HG02763 (cell line): Measurements from ENCODE around the gene MYT1.

Experiments used
- ATAC-seq: cut with Tn5 transposase; IDR thresholded peaks from one replicate; pipeline ENCODE4 v1.9.1; 2021; ENCODE audit warnings: mild to moderate bottlenecking, moderate library complexity; ENCODE audit not compliant: unreplicated experiment

Gene MYT1

DNA sequence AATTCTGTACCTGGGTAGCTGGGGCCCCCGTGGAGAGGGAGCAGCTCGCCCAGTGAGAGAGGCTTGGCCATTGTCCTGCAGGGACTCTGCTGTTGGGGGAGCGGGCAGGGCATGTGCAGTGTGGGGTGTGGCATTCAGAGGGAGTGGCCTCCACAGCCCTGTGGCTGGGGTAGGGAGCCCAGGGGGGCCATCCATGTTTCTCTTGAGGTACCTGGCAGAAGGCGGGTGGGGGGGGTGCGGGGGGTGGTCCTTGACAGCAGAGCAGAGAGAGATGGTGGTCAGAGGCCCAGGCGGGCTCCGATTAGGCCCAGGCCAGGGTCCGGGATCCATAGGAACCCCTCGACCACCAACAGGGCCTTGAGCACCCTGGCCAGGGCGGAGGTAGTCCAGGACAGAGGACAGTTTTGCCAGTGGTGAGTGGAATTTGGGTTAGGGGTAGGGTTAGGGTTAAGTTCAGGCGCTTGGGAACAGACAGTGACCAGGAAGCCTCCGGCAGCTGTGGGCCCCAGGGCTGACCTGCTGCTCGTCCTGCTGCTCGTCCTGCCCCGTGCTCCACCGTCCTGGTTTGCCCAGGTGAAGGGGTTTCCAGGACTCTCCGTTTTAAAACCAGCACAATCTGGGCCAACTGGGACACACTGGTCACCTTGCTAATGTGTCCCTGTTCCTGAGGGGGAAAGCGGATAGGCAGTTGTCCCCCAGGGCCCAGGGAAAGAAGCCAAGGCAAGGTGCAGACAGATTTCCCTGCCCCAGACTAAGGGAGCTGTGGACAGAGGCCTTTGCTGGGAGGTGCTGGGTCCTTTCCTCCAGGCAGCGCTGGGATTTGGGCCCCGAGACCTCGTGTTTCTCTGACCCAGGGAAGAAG, 24.8 kb upstream of the MYT1 start:
- no peak for ATAC-seq

DNA sequence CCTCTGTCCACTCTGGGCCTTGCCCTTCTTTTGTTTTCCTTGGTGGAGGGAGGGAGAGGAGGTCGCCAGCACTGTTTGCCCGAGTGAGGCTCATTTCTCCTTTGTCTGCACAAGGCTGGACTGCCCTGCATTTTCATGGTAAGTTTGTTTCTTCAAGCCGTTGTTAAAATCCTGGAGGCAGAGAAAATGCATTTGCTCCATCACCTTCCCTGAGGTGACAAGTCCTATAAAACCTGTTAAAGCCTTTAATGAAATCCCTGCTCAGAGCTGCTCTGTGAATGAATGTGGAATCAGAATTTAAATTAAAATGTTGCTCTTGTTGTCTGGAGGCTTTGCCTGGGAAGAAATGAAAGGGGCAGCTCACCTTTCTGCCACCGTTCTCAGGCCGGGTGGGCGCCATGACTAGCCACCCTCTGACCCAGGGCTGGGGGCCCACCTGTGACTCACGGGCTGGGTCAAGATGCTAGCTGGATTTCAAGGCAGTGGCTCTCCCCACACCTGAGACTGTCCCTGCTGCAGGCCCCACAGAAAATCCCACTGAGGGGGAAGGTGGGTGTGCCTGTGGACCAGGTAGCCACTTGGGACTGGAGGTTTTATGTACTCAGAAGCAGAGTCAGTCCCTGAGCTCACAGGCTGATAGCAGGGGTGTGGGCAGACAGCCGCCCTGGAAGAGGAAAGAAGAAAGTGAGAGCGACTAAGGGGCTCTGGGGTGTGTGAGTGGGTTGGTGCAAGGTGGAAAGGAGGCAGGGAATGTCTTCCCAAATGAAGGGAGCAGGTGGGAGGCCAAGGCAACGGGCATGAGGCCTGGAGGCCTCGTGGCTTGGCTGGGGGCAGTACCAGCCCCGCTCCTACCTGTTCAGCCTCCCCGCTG, 24.0 kb upstream of the MYT1 start:
- ATAC-seq: no peak

DNA sequence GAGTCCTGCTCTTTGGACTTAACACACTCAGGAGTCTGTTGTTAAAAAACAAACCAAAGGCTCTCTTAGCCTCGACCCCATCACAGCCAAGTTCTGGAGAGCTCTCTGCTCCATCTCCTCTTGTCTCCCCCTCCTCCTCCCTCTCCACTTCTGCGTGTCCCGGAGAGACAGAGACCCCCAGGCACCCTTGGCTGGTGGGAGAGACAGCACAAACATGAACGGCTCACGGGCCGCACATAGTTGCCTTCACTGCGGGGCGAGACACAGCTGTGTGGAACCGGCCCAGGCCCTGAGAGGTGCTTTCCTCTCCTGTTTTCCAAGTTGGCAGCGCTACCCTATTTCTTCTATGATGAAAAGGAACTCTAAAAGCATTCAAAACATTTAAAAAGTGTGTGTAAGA, 23.3 kb upstream of the MYT1 start:
- no peak for ATAC-seq

DNA sequence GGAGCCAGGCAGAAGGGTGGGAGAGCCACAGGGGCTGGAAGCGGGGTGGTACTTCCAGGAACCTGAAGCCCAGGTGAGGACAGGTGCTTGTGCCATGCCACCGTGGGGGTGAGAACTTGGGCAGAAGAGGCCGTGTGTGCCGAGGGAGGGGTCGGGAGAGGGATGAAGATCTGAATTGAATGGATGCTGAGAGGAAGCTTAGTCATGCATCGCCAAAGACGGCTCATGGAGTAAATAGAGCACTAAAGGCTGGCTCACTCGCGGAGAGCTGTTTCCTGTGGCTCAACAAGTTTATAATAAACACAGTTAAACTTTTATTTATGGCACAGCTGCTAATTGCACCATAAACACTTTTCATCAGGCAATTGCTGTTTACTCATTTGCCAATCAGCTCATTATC, 21.7 kb upstream of the MYT1 start:
- no peak for ATAC-seq

DNA sequence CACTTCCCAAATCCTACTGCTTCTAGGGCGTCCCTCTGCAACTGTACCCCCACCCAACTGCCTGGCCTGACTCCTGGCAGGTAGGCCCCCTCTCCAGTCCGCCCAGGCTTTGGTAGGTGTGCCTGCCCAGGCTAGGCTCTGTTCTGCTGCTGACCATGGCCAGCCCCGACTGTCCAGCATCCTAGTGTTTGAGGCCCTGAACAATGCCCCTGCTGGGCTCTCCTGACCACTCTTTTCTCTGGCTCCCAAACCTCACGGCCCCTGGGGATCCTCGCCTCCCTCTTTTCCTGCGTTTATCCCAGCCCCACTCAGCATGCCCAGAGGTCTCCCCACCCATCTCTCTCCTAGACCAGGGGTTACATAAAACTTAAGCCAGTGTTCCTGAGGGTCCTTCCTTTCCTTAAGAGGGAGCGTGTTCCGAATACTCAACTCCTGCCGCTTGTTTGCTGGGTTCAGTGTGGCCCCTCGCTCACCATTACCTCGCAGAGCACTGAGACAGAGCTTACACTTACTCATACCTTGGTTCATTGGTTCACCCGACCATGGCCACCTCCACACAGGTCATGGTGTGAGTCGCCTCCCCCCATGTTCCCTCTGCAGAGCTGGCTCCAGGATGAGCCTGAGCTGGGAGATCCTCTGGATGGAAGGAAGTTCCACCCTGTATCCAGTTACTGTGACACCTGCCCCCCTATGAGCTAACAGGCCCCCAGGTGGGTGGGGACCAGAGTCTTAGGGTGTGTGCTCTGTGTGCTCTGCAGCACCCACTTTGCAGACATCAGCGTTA, 21.0 kb upstream of the MYT1 start:
- no peak for ATAC-seq

DNA sequence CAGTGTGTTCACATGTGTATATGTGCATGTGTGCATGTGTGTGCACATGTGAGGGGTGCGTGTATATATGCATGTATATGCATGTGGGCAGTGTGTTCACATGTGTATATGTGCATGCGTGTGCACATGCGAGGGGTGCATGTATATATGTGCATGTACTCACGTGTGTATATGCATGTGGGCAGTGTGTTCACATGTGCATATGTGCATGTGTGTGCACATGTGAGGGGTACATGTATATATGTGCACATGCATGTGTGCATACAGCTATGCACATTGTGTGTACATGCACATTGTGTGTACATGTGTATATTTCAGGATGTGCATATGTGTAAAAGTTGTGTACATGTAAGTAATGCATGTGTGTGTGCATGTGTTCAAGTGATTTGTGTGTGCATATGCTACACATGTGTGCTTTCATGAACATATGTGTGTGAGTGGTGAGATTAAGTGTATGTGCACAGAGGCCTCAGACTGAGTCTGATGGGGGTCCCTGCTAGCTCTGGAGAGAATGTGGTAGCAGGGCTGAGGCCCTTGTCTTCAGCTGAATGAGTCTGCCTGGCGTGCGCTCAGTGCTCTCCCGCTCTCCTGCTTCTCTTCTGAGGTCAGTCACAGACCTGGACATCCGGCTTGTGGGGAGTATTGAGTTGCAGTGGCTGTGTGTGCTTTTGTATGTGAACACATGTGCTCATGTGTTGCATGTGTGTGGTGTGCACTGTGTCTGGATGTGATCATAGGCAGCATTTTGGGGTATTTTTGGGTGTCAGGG, 19.9 kb upstream of the MYT1 start:
- ATAC-seq: no peak

DNA sequence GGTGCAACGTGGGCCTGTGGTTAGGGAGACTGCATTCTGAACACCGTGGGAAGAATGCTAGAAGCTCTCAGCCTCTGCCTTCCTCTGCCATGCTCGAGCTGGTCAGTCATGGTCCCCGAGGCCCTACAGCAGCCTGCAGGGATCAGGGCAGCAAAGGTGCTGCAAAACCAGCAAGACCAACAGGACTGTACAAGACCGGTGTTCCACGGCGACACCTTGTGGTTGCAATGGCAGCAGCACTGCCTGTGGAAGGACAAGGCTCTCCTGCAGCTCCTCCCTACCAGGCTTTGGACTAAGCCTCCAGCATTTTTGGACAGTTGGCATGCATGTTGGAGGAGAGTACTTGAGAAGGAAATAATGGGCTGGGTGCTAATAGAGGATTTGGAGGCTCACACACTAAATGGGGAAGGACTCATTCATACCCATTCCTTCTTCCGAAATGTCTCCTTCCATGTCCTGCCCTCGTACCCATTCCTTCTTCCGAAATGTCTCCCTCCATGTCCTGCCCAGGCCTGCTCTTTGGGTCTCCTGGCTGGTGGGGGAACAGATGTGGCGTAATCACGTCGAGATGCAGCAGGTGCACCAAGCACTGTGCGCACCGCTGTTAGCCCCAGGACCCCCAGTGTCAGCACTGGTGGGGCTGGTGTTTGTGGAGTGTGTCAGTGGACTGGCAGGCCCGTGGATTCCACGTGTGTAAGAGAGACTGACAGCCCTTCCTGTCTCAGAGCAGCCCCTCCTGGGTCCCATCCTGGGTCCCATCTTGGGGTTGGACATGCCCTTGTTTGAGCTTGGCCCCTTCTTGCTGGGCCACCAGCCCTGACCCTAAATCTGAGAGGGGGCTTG, 18.6 kb upstream of the MYT1 start:
- ATAC-seq: no peak

DNA sequence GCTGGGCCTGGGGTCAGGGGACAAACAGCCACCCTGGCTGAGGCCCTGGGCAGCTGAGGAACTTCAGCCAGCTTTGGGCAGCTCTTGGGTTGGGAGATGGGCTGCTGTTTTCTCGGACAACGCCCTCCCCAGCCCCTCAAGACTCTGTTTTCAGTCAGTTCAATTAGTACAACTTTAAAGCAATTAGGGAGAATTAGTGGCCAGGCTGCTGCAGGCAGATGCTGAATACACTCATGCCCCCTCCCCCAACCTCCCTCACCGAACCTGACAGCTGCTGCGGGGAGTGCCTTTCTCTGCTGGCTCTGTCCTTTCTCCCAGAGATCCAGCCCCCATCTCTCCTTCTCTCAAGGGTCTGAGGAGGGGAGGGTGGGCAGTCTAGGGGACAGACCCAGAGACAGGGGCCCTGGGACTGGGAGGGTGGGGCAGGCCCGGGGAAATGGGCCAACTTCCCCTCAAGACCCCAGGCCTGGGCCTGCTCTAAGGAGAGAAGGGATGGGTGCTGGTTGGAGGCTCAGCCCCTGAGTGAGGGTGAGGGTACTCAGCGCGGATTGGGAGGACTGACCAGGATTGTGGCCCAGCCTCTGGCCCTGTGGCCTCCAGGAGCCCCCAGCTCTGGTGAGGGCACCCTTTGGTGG, 17.8 kb upstream of the MYT1 start:
- no peak for ATAC-seq

DNA sequence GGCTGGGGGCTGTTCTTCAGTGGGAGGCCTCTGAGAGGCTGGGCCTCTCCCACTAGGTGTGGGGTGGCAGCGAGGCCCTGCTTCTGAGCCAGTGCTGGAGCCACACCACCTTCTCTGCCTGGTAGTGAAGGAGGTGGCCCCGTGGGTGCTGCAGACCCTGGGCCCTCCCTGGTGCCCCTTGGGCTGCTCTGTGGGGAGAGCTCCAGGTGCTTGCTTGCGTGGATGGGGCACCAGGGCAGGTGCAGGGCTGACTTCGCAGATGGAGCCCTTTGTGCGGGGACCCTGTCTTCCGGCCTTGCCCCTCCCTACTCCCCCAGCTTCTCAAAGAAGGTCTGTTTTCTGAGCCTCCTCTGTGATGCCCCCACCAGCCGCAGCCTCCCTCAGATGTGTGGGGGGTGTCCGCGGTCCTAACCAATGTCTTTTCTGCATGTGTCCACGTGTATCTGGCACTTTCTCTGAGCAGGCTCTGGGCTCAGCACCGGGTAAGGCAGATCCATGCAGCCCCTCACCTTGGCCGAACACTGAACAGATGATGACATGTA, 17.2 kb upstream of the MYT1 start:
- ATAC-seq: no peak

DNA sequence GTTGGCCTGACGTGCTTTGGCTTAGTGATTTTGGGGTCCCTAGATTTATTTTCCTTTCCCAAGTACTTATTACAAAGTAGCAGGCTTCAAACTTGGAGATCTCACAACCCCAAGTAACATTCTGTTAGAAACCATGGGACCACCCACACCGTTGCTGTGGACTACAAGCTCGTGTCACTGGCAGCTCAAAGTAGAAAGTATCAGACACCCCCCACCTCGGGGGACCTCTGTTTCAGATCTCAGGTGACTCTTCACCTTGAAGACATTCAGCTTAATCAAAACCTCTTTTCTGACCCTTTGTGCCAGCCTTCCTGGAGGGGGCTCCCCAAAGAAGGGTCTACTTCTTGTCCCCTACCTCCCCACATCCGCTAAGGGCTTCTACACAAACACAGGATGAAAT, 15.7 kb upstream of the MYT1 start:
- ATAC-seq: no peak

DNA sequence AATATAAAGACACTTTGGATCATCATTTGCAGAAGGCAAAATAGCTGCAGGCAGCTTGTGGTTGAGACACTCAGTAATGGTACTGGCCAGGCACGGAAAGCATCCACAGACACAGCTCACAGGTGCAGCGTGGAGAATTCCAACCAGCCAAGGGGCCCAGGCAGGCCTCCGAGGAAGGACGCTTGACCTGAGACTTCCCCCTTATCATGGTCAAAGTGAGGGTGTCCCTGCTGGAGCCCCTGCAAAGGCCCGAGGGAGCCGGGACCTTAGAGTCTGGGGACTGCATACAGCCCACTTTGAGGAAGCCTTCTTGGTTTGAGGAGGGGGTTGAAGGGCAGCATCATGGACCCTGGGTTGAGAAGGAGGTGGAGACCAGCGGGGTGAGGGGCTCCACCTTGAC, 15.1 kb upstream of the MYT1 start:
- no peak for ATAC-seq

DNA sequence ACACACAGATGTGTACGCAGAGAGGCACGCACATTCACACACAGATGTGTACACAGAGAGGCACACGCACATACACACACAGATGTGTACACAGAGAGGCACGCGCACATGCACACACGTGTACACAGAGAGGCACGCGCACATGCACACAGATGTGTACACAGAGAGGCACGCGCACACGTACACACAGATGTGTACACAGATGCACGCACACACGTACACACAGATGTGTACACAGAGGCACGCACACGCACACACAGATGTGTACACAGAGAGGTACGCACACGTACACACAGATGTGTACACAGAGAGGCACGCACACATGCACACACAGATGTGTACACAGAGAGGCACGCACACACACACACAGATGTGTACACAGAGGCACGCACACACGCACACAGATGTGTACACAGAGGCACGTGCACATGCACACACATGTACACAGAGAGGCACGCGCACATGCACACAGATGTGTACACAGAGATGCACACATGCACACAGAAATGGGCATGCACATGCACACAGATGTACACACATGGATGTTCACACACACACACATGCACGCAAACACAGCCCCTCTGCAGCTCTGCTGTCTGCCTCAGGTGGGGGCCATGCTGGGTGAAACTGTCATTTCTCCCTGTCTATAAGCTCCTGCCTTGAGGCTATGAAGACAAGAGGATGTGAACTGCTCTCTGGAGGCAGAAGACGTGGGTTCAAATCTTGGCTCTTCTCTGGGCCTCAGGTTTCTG, 14.3 kb upstream of the MYT1 start:
- no peak for ATAC-seq

DNA sequence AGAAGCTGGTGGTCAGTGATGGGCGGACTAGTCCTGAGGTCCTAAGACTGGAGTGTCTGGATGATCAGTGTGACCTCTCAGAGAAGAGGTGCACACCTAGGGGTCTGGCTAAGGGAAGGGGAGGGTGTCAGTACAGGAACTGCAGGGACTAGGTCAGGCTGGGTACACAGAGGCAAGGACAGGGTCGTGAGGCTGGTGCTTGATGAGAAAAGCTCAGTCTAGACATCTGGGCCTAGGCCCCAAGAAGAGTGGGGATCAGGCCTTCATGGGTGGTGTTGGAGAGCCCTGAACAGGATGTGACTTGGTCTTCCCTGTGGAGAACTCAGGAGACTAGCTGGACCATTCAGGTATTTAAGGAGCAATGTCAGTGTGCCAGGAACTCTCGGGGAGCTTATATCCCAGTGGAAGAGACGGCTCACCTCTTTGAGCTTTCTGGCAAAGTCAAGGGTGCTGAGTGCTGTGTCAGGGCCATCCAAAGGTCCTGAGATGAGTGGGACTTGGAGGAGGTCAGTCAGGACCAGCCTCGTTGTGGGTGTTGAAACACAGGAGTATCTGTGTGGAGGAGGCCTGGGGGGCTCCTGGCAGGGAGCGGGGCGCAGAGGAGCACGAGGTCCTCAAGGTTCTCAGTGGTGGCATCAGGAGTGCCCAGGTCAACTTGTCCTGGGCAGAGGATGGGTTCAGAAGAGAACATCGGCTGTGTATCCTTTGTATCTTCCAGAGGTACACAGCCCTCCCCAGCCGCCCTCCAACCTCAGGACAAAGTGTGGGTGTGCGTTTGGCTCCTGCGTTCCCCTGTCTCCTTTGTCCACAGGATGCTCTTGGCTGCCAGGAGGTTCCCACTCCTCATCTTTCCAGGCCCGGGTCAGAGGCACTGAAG, 13.3 kb upstream of the MYT1 start:
- no peak for ATAC-seq

DNA sequence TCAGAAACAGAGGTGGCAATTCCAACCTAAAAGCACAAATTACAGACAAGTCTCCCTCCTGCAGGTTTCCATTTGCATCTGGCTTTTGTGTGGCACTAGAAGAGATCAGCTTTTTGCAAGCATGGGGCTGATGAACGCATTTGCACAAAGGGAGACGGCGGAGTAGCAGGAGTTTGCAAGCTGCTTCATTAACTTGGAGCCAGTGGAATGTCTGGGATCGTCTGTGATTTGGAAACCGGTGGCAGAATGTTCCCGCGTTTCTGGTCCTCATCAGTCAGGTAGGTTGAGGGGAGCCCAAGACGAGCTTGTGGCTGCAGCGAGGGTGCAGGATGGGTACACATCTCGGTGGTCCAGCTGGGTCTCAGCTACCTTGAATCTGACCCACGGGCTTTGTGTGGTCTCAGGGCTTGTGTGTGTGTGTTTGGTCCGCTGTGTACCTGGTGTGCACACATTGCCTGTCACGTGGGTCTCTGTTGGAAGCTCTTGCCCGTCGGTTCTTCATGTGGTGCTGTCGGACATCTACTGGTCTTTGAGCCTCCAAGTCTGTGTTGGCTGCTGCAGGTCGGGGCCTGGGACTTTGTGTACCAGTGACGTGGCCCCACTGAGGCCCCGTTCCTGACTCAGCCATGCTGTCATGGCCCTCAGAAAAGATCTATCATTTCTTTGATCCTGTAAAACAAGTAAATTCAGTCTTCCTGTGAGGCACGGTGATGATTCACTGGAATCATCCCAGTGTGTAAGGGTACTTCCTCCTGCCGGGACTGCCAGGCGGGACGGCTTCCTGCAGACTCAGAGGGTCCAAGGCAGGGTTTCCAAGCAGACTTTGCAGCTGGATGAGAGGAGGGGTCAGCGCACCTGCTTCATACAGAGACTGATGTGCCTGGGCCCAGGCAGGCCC, 12.4 kb upstream of the MYT1 start:
- no peak for ATAC-seq

DNA sequence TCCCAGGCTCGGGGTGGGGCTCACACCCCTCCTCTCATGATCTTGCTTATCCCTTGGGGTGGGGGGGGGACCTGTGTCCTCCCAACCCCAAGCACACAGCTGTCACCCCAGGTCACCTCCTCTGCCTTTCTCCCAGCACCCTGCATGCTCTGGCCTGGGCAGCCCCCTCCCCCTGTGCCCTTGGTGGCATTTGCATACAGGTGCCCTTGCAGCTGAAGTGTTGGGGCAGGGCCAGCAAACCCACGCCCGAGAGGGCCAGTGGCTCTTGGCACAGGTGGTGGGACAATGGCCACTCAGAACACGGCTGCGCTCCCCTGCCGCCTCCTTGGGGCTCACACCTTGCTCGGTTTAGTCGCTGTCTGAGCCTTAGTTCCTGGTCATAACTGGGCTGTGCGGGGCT, 11.3 kb upstream of the MYT1 start:
- no peak for ATAC-seq

DNA sequence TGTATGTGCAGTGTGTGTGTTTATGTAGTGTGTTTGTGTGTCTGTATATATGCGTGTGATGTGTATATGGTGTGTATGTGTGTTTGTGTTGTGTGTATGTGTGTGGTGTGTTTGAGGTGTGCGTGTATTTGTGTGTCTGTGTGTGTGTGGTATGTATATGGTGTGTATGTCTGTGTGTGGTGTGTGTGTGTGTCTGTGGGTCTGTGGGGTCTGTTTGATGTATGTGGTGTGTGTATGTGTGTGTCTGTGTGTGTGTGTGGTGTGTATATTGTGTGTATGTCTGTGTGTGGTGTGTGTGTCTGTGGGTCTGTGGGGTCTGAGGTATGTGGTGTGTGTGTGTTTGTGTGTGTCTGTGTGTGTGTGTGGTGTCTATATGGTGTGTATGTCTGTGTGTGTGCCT, 10.8 kb upstream of the MYT1 start:
- no peak for ATAC-seq
